Measurements from ENCODE around the gene IDE.

The IDE gene

DNA sequence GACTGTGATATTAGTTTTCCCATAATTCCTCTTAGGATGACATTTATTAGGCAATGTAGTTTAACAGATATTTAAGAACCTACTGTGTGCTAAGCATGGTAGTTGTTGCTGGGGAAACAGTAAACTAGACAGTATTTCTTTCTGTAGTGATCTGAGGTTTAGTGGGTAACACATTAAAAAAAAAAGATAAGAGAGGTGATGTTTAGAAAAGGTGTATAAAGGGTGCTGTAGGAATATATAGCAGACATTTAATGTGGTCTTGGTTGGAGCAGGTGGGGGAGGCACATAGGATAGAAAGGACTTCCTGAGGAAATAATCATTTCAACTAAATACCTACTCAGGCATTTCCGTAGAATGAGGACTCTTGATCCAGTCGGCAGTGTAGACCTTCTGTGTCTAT, 30.9 kb upstream of the IDE start:
- H2AFZ ChIP-seq (ENCODE audit: low read length), result no peak overlapping the region
- H4K20me1 ChIP-seq (ENCODE audit: insufficient read depth, low read length), result peaks cover 17% of the 10 kb centered on the region; the same call in 1 of the 2 replicates
- H3K36me3 ChIP-seq (replicated peaks; ENCODE audit: insufficient read depth, low read length), result peaks cover 16% of the 10 kb centered on the region; the same call in 1 of the 2 replicates
- H3K4me1 ChIP-seq (ENCODE audit: low read length), result no peaks in the 10 kb centered on the region
- TF ChIP-seq CTCF (IDR thresholded peaks at IDR 0.05; ENCODE audit: low read length) (no peak), EZH2phosphoT487 (IDR thresholded peaks at IDR 0.05; ENCODE audit: low read length) (no peak), EZH2 (optimal IDR thresholded peaks at IDR 0.05; ENCODE audit: low read depth, low read length) (no peak)
- no peaks in the 10 kb centered on the region for H3K9me2 ChIP-seq (replicated peaks; ENCODE audit: insufficient read depth, low read length)
- no peak overlapping the region for H3K4me3 ChIP-seq (ENCODE audit: low read length)
- no peak overlapping the region for H3K27ac ChIP-seq (ENCODE audit: low read length)
- H3K9ac ChIP-seq (ENCODE audit: low read length), result no peak overlapping the region
- H3K9me3 ChIP-seq (replicated peaks; ENCODE audit: insufficient read depth, low read length), result no peaks in the 10 kb centered on the region
- no peaks in the 10 kb centered on the region; the same call in 1 of the 2 replicates for H3F3A ChIP-seq (ENCODE audit: insufficient read depth, low read length)
- H3K79me2 ChIP-seq (ENCODE audit: low read length), result peaks cover 97% of the 10 kb centered on the region
- no peak overlapping the region for H3K4me2 ChIP-seq (ENCODE audit: low read depth, low read length)
- no peaks in the 10 kb centered on the region for H3K27me3 ChIP-seq (replicated peaks; ENCODE audit: insufficient read depth, low read length)
- DNase-seq, result no peak

GRCh38 chr10:92598321-92598720, 24.4 kb upstream of the IDE start:
- no peak overlapping the region for H3K4me2 ChIP-seq (ENCODE audit: low read depth, low read length)
- H3K9me3 ChIP-seq (replicated peaks; ENCODE audit: insufficient read depth, low read length), result no peaks in the 10 kb centered on the region
- peaks cover 12% of the 10 kb centered on the region for H3K4me1 ChIP-seq (ENCODE audit: low read length)
- no peak overlapping the region for H3K4me3 ChIP-seq (ENCODE audit: low read length)
- no peak overlapping the region for H3K9ac ChIP-seq (ENCODE audit: low read length)
- no peak overlapping the region for H2AFZ ChIP-seq (ENCODE audit: low read length)
- peaks cover 100% of the 10 kb centered on the region for H3K79me2 ChIP-seq (ENCODE audit: low read length)
- H3K27me3 ChIP-seq (replicated peaks; ENCODE audit: insufficient read depth, low read length), result no peaks in the 10 kb centered on the region
- TF ChIP-seq EZH2phosphoT487 (IDR thresholded peaks at IDR 0.05; ENCODE audit: low read length) (no peak), CTCF (IDR thresholded peaks at IDR 0.05; ENCODE audit: low read length) (no peak), EZH2 (optimal IDR thresholded peaks at IDR 0.05; ENCODE audit: low read depth, low read length) (no peak)
- no peaks in the 10 kb centered on the region for H3K9me2 ChIP-seq (replicated peaks; ENCODE audit: insufficient read depth, low read length)
- peaks cover 9% of the 10 kb centered on the region; the same call in 1 of the 2 replicates for H4K20me1 ChIP-seq (ENCODE audit: insufficient read depth, low read length)
- DNase-seq, result no peak
- no peaks in the 10 kb centered on the region for H3K36me3 ChIP-seq (replicated peaks; ENCODE audit: insufficient read depth, low read length)
- H3F3A ChIP-seq (ENCODE audit: insufficient read depth, low read length), result peaks cover 3% of the 10 kb centered on the region
- H3K27ac ChIP-seq (ENCODE audit: low read length), result no peak overlapping the region

- Histone ChIP-seq H3K79me2 (ENCODE audit: low read length) (peaks cover 75% of the 10 kb centered on the region), H3K4me3 (ENCODE audit: low read length) (peak overlapping the region; percentile 92), H3K4me2 (ENCODE audit: low read depth, low read length) (peak overlapping the region; percentile 99), H3K27ac (ENCODE audit: low read length) (no peak overlapping the region), H3K4me1 (ENCODE audit: low read length) (peaks cover 16% of the 10 kb centered on the region), H3F3A (ENCODE audit: insufficient read depth, low read length) (peaks cover 27% of the 10 kb centered on the region), H3K9me3 (replicated peaks; ENCODE audit: insufficient read depth, low read length) (no peaks in the 10 kb centered on the region), H3K36me3 (replicated peaks; ENCODE audit: insufficient read depth, low read length) (no peaks in the 10 kb centered on the region), H3K9ac (ENCODE audit: low read length) (peak overlapping the region; percentile 92; the same call in 1 of the 2 replicates), H4K20me1 (ENCODE audit: insufficient read depth, low read length) (peaks cover 2% of the 10 kb centered on the region; the same call in 1 of the 2 replicates), H3K9me2 (replicated peaks; ENCODE audit: insufficient read depth, low read length) (no peaks in the 10 kb centered on the region), H3K27me3 (replicated peaks; ENCODE audit: insufficient read depth, low read length) (no peaks in the 10 kb centered on the region), H2AFZ (ENCODE audit: low read length) (no peak overlapping the region)
- no peak for TF ChIP-seq EZH2 (optimal IDR thresholded peaks at IDR 0.05; ENCODE audit: low read depth, low read length)
- no peak for TF ChIP-seq CTCF (IDR thresholded peaks at IDR 0.05; ENCODE audit: low read length)
- no peak for TF ChIP-seq EZH2phosphoT487 (IDR thresholded peaks at IDR 0.05; ENCODE audit: low read length)
- no peak for DNase-seq
These were observed 21.6 kb upstream of the IDE start for GRCh38 chr10:92595505-92595904.
